Esophagus (tissue), 2 donors: ENCODE results near the gene IQCB1. TPM values are rescaled to one million over a fixed set of nuclear protein-coding genes. Genes with fewer than 3 reads are reported as not detected.
"Not testable (repeated sequence)": the region's sequence is repeated elsewhere in the genome, so short reads cannot be mapped to it uniquely, and the experiment has no call there.

Experiments used
- H3K27ac ChIP-seq, 2 donors: one replicate each; pipeline ENCODE4 v1.5.1; 2013; ENCODE audit warnings: low read depth in 2 of 2, mild to moderate bottlenecking in 2 of 2, inconsistent platforms in 1 of 2, low read length in 1 of 2, moderate library complexity in 1 of 2
- H3K27me3 ChIP-seq, 2 donors: one replicate each; pipeline ENCODE4 v1.6.1; 2013; ENCODE audit warnings: low read length in 2 of 2, control low read depth in 1 of 2, mild to moderate bottlenecking in 1 of 2; ENCODE audit not compliant: insufficient read depth in 2 of 2, control insufficient read depth in 1 of 2
- H3K36me3 ChIP-seq, 2 donors: one replicate each; pipeline ENCODE4 v1.6.1; 2013; ENCODE audit warnings: low read length in 1 of 2; ENCODE audit not compliant: control insufficient read depth in 2 of 2, insufficient read depth in 2 of 2
- H3K4me1 ChIP-seq, 2 donors: one replicate each; pipeline ENCODE4 v1.6.1; 2013; ENCODE audit warnings: low read length in 1 of 2; ENCODE audit not compliant: control insufficient read depth in 2 of 2, insufficient read depth in 2 of 2
- H3K4me3 ChIP-seq, 2 donors: one replicate each; pipeline ENCODE4 v1.5.1; 2013; ENCODE audit warnings: low read length in 2 of 2, mild to moderate bottlenecking in 2 of 2, low read depth in 1 of 2, moderate library complexity in 1 of 2
- H3K9me3 ChIP-seq, 2 donors: one replicate each; pipeline ENCODE4 v1.6.1; 2013; ENCODE audit warnings: mild to moderate bottlenecking in 2 of 2, low read depth in 1 of 2, low read length in 1 of 2, moderate library complexity in 1 of 2; ENCODE audit not compliant: control insufficient read depth in 2 of 2, insufficient read depth in 1 of 2
- WGBS, 2 donors: extraction: QIAGEN DNeasy Blood & Tissue Kit; methylation state at CpG; one replicate each; pipeline ENCODE4 v1.1.7; 2013; 5-methylcytosine and 5-hydroxymethylcytosine counted together
- polyA plus RNA-seq, 2 donors: library from polyadenylated mRNA; stranded (reverse); fragments of 200-250 nt; gene quantifications; one replicate each; pipeline ENCODE4 v1.2.3, GENCODE V29; 2013
- donor health status: healthy with polysubstance abuse.
- donor health status: Bipolar disorder and iron deficiency.

IQCB1 gene
- polyA plus RNA-seq, 2 donors = 8.9 to 12.2 TPM

GRCh38 chr3:121782784-121783183, 52.1 kb downstream of the IQCB1 start:
- not testable (repeated sequence) for H3K9me3 ChIP-seq, H3K4me1 ChIP-seq, H3K36me3 ChIP-seq, H3K4me3 ChIP-seq, H3K27ac ChIP-seq, H3K27me3 ChIP-seq
- WGBS, 2 donors = 84 to 89% methylated on average over 8 of the region's 8 CpGs

- Histone ChIP-seq H3K9me3 (no peaks in the 10 kb centered on the region), H3K4me1 (no peaks in the 10 kb centered on the region), H3K36me3 (peaks cover 4 to 5% of the 10 kb centered on the region in 2 donors), H3K27me3 (no peaks in the 10 kb centered on the region), H3K27ac (no peak overlapping the region), H3K4me3 (no peak overlapping the region)
- WGBS, 2 donors = 95 to 96% methylated on average over 7 of the region's 7 CpGs
Observed at GRCh38 chr3:121781611-121782010, 53.2 kb downstream of the IQCB1 start.

GRCh38 chr3:121775095-121775494, 59.8 kb downstream of the IQCB1 start:
- not testable (repeated sequence) for H3K4me1 ChIP-seq, H3K4me3 ChIP-seq, H3K9me3 ChIP-seq, H3K27ac ChIP-seq, H3K36me3 ChIP-seq, H3K27me3 ChIP-seq
- WGBS, 2 donors = 97 to 99% methylated on average over 4 of the region's 4 CpGs

GRCh38 chr3:121769246-121769645, 65.6 kb downstream of the IQCB1 start:
- Histone ChIP-seq H3K4me1 (no peaks in the 10 kb centered on the region), H3K4me3 (no peak overlapping the region), H3K27ac (no peak overlapping the region), H3K9me3 (no peaks in the 10 kb centered on the region), H3K27me3 (no peaks in the 10 kb centered on the region), H3K36me3 (peaks cover 2 to 4% of the 10 kb centered on the region in 2 donors)
- WGBS, 2 donors = 97 to 100% methylated on average over 1 of the region's 1 CpG

- WGBS, 2 donors = 82 to 97% methylated on average over 2 of the region's 2 CpGs
- no peaks in the 10 kb centered on the region for H3K9me3 ChIP-seq
- H3K27ac ChIP-seq = no peak overlapping the region
- no peak overlapping the region for H3K4me3 ChIP-seq
- no peaks in the 10 kb centered on the region for H3K27me3 ChIP-seq
- no peaks in the 10 kb centered on the region for H3K4me1 ChIP-seq
- peaks cover 2 to 4% of the 10 kb centered on the region in 2 donors for H3K36me3 ChIP-seq
Observed at GRCh38 chr3:121768452-121768851, 66.4 kb downstream of the IQCB1 start.

- WGBS, 2 donors = 73 to 76% methylated on average over 3 of the region's 3 CpGs
- no peaks in the 10 kb centered on the region for H3K27me3 ChIP-seq
- no peaks in the 10 kb centered on the region for H3K9me3 ChIP-seq
- H3K4me1 ChIP-seq = no peaks in the 10 kb centered on the region
- no peak overlapping the region for H3K4me3 ChIP-seq
- no peak overlapping the region for H3K27ac ChIP-seq
- no peaks in the 10 kb centered on the region for H3K36me3 ChIP-seq
Observed at GRCh38 chr3:121759541-121760202, 75.2 kb downstream of the IQCB1 start.

- H3K9me3 ChIP-seq = no peaks in the 10 kb centered on the region
- no peaks in the 10 kb centered on the region for H3K36me3 ChIP-seq
- 24 to 25% methylated on average over 1 of the region's 1 CpG for WGBS, 2 donors
- no peak overlapping the region for H3K27ac ChIP-seq
- no peaks in the 10 kb centered on the region for H3K4me1 ChIP-seq
- H3K4me3 ChIP-seq = no peak overlapping the region
- no peaks in the 10 kb centered on the region for H3K27me3 ChIP-seq
Observed at GRCh38 chr3:121758727-121759450, 76.0 kb downstream of the IQCB1 start.

- H3K36me3 ChIP-seq = no peaks in the 10 kb centered on the region
- no peaks in the 10 kb centered on the region for H3K9me3 ChIP-seq
- no peaks in the 10 kb centered on the region for H3K27me3 ChIP-seq
- H3K27ac ChIP-seq = no peak overlapping the region
- WGBS, 2 donors = 88 to 93% methylated on average over 15 of the region's 15 CpGs
- H3K4me3 ChIP-seq = no peak overlapping the region
- H3K4me1 ChIP-seq = no peaks in the 10 kb centered on the region
Observed at GRCh38 chr3:121757812-121758545, 76.9 kb downstream of the IQCB1 start.

GRCh38 chr3:121757087-121757811, 77.6 kb downstream of the IQCB1 start:
- Histone ChIP-seq H3K9me3 (no peaks in the 10 kb centered on the region), H3K36me3 (no peaks in the 10 kb centered on the region), H3K27me3 (no peaks in the 10 kb centered on the region), H3K27ac (no peak overlapping the region), H3K4me1 (no peaks in the 10 kb centered on the region), H3K4me3 (no peak overlapping the region)
- 77 to 79% methylated on average over 4 of the region's 4 CpGs for WGBS, 2 donors
